ENCODE measurements around the gene LCA5L.
"Not testable (repeated sequence)": the region's sequence is repeated elsewhere in the genome, so short reads cannot be mapped to it uniquely, and the experiment has no call there.

LCA5L gene

GRCh38 chr21:39451332-39452206 is 6.0 kb upstream of the LCA5L start, which contains the start of gene SH3BGR:
Gene SH3BGR, plus strand, starts transcription at chr21:39451970. Its CDS starts 127 bp downstream, at chr21:39452097.
- no peak for FAIRE-seq

- no peak for FAIRE-seq
These were observed 1.7 kb upstream of the LCA5L start for GRCh38 chr21:39447264-39447663.

GRCh38 chr21:39444421-39445180 is 977 bp downstream of the LCA5L start:
- no peak for FAIRE-seq

GRCh38 chr21:39441502-39442475 is 3.8 kb downstream of the LCA5L start:
- FAIRE-seq: no peak

GRCh38 chr21:39439232-39439631 is 6.3 kb downstream of the LCA5L start:
- FAIRE-seq: no peak

GRCh38 chr21:39434950-39435349 is 10.6 kb downstream of the LCA5L start:
- FAIRE-seq: no peak

- no peak for FAIRE-seq
These were observed 14.6 kb downstream of the LCA5L start for GRCh38 chr21:39430954-39431353.

- FAIRE-seq: no peak
These were observed 15.1 kb downstream of the LCA5L start for GRCh38 chr21:39430457-39430856.

GRCh38 chr21:39430016-39430415 is 15.6 kb downstream of the LCA5L start:
- FAIRE-seq: no peak

GRCh38 chr21:39429445-39429844 is 16.1 kb downstream of the LCA5L start:
- FAIRE-seq: no peak

- FAIRE-seq: no peak
These were observed 22.9 kb downstream of the LCA5L start for GRCh38 chr21:39422527-39423241.

GRCh38 chr21:39419204-39419603 is 26.4 kb downstream of the LCA5L start:
- not testable (repeated sequence) for FAIRE-seq

- FAIRE-seq: no peak
These were observed 39.5 kb downstream of the LCA5L start for GRCh38 chr21:39406065-39406464.

GRCh38 chr21:39400173-39400572 is 45.4 kb downstream of the LCA5L start:
- no peak for FAIRE-seq

- FAIRE-seq: no peak
These were observed 47.8 kb downstream of the LCA5L start for GRCh38 chr21:39397646-39398385.

GRCh38 chr21:39392981-39393380 is 52.6 kb downstream of the LCA5L start:
- FAIRE-seq: no peak

GRCh38 chr21:39390212-39390765 is 55.3 kb downstream of the LCA5L start:
- no peak for FAIRE-seq

- FAIRE-seq: no peak
These were observed 56.8 kb downstream of the LCA5L start for GRCh38 chr21:39388811-39389155.

- no peak for FAIRE-seq
These were observed 57.4 kb downstream of the LCA5L start for GRCh38 chr21:39388038-39388810.

- no peak for FAIRE-seq
These were observed 58.0 kb downstream of the LCA5L start for GRCh38 chr21:39387461-39388037.
